Lung (tissue), 12 donors: ENCODE results near the gene APC2. TPM values are rescaled to one million over a fixed set of nuclear protein-coding genes. Genes with fewer than 3 reads are reported as not detected.

Experiments used
- ATAC-seq: fragments of 200-7000 bp; cut with Tn5 transposase; one replicate; pipeline ENCODE4 v1.9.1; 2020; ENCODE audit warnings: moderate number of reproducible peaks; ENCODE audit not compliant: insufficient read depth, low FRiP score
- DNase-seq, 3 donors: peaks; one replicate each; pipeline ENCODE4 v3.0.0-alpha.2; 2013 to 2017
- H3K27ac ChIP-seq, 2 donors: one replicate each; pipeline ENCODE4 v1.5.1; 2013; ENCODE audit warnings: mild to moderate bottlenecking in 2 of 2, moderate library complexity in 2 of 2, control low read depth in 1 of 2, inconsistent platforms in 1 of 2, low read depth in 1 of 2, low read length in 1 of 2
- H3K27me3 ChIP-seq, 3 donors: one replicate each; pipeline ENCODE4 v1.5.1; 2013; ENCODE audit warnings: low read length in 2 of 3; ENCODE audit not compliant: control insufficient read depth in 3 of 3, insufficient read depth in 3 of 3
- H3K36me3 ChIP-seq, 4 donors: one replicate each; pipeline ENCODE4 v1.5.1; 2013; ENCODE audit warnings: low read length in 4 of 4, mild to moderate bottlenecking in 1 of 4, moderate library complexity in 1 of 4; ENCODE audit not compliant: control insufficient read depth in 4 of 4, insufficient read depth in 4 of 4
- H3K4me1 ChIP-seq, 5 donors: one replicate each; pipeline ENCODE4 v1.5.1; 2013; ENCODE audit warnings: low read length in 5 of 5, mild to moderate bottlenecking in 2 of 5, moderate library complexity in 1 of 5; ENCODE audit not compliant: control insufficient read depth in 5 of 5, insufficient read depth in 5 of 5
- H3K4me3 ChIP-seq: one replicate; pipeline ENCODE4 v1.5.1; 2013; ENCODE audit warnings: mild to moderate bottlenecking, control low read depth, moderate library complexity
- H3K9ac ChIP-seq, 2 donors: one replicate each; pipeline ENCODE4 v1.5.1; 2013; ENCODE audit warnings: low read length in 2 of 2, control low read depth in 1 of 2; ENCODE audit not compliant: insufficient read depth in 1 of 2
- H3K9me3 ChIP-seq, 4 donors: one replicate each; pipeline ENCODE4 v1.5.1; 2013; ENCODE audit warnings: low read length in 3 of 4, mild to moderate bottlenecking in 1 of 4, moderate library complexity in 1 of 4; ENCODE audit not compliant: control insufficient read depth in 4 of 4, insufficient read depth in 3 of 4
- CTCF ChIP-seq: IDR thresholded peaks from 2 replicates; pipeline ENCODE4 v1.5.1; 2012; ENCODE audit warnings: mild to moderate bottlenecking; ENCODE audit errors: control extremely low read depth, extremely low read depth
- WGBS, 2 donors: extraction: QIAGEN DNeasy Blood & Tissue Kit; methylation state at CpG; one replicate each; pipeline ENCODE4 v1.1.7; 2013; 5-methylcytosine and 5-hydroxymethylcytosine counted together
- polyA plus RNA-seq, 2 donors: library from polyadenylated mRNA; stranded (reverse); fragments of 200-250 nt; gene quantifications; one replicate each; pipeline ENCODE4 v1.2.1, GENCODE V29; 2013
- total RNA-seq, 2 donors: library from RNA; depleted of rRNA in 1 of 2; stranded (reverse); fragments of >200 nt in 1 of 2; gene quantifications; one replicate each; pipeline ENCODE4 v1.2.1, GENCODE V29; 2014 to 2021
- donor health status: control.
- donor health status: control.
- donor health status: Bipolar disorder and iron deficiency.
- donor health status: healthy.
- donor health status: DM: yes; HTN: yes; CAD: no.

The APC2 gene
- total and polyA plus RNA-seq, 4 donors, result 0.01 to 0.37 (median 0.10) TPM

- H3K36me3 ChIP-seq, result no peaks in the 10 kb centered on the region
- ATAC-seq (no peak), DNase-seq (no peak)
- WGBS, 2 donors, result 47 to 78% methylated on average over 9 of the region's 9 CpGs
- peaks cover 5 to 29% (median 25%) of the 10 kb centered on the region in 3 donors for H3K27me3 ChIP-seq
- no peak overlapping the region for H3K9ac ChIP-seq
- TF ChIP-seq CTCF, result no peak
- H3K4me3 ChIP-seq, result no peak overlapping the region
- H3K4me1 ChIP-seq, result peaks cover 0 to 10% (median 6%) of the 10 kb centered on the region in 5 donors
- H3K9me3 ChIP-seq, result peaks cover 0 to 2% (median 0%) of the 10 kb centered on the region in 4 donors
- H3K27ac ChIP-seq, result no peak overlapping the region
Measured at GRCh38 chr19:1501200-1501595, 51.3 kb downstream of the APC2 start.

- DNase-seq (no peak), ATAC-seq (no peak)
- Histone ChIP-seq H3K4me3 (no peak overlapping the region), H3K36me3 (no peaks in the 10 kb centered on the region), H3K27me3 (peaks cover 0 to 27% (median 25%) of the 10 kb centered on the region in 3 donors), H3K4me1 (peaks cover 0 to 7% (median 4%) of the 10 kb centered on the region in 5 donors), H3K9ac (no peak overlapping the region), H3K9me3 (peaks cover 0 to 2% (median 0%) of the 10 kb centered on the region in 4 donors), H3K27ac (no peak overlapping the region)
- WGBS, 2 donors, result 62 to 72% methylated on average over 14 of the region's 14 CpGs
- TF ChIP-seq CTCF, result no peak
Measured at GRCh38 chr19:1502433-1503088, 52.6 kb downstream of the APC2 start.

- Histone ChIP-seq H3K9ac (no peak overlapping the region), H3K27ac (no peak overlapping the region), H3K4me3 (no peak overlapping the region), H3K36me3 (no peaks in the 10 kb centered on the region), H3K4me1 (peaks cover 0 to 7% (median 6%) of the 10 kb centered on the region in 5 donors), H3K9me3 (peaks cover 0 to 5% (median 0%) of the 10 kb centered on the region in 4 donors), H3K27me3 (peaks cover 0 to 27% (median 25%) of the 10 kb centered on the region in 3 donors)
- TF ChIP-seq CTCF, result peak; percentile 13
- 8 to 11% methylated on average over 44 to 49 of the region's 49 CpGs for WGBS, 2 donors
- DNase-seq (peak in 2 of 3 donors; percentile 25 to 51), ATAC-seq (no peak)
Measured at GRCh38 chr19:1503089-1503924, 53.4 kb downstream of the APC2 start.
